Testis (tissue), 2 donors: Measurements from ENCODE around the gene SLAMF9.

Experiments
- POLR2A ChIP-seq: fragments of 450-650 bp; IDR thresholded peaks from one replicate; pipeline ENCODE4 v1.6.1; 2017; ENCODE audit warnings: antibody characterized with exemption, mild to moderate bottlenecking, moderate library complexity
- TF ChIP-seq, protein P1 (sequence below), 3 experiments: fragments of 450-650 bp in 2 of 3; fragments of 200-600 bp in 1 of 3; sonication (generic) in 1 of 3; IDR thresholded peaks; one replicate each; pipeline ENCODE4 v1.5.1; 2016 to 2019; ENCODE audit warnings: antibody characterized with exemption in 3 of 3, mild to moderate bottlenecking in 2 of 3, moderate library complexity in 1 of 3

DNA sequence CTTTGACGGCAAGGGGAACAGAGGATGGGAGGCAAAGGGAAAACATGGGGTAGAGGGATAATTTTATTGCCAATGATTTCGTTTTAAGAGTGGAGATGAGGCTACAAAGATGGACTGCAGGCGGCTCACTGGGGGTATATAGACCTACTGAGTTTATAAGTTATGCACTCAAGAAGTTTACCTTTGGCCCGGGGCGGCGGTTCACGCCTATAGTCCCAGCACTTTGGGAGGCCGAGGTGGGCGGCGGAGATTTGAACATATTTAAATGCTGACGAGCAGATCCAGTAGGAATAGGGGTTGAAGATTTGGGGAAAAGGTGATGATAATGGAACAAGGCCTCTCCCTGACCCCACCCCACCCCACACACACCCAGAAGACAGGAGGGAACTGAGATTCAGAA is 8.1 kb upstream of the SLAMF9 start:
- TF ChIP-seq, protein P1, sequence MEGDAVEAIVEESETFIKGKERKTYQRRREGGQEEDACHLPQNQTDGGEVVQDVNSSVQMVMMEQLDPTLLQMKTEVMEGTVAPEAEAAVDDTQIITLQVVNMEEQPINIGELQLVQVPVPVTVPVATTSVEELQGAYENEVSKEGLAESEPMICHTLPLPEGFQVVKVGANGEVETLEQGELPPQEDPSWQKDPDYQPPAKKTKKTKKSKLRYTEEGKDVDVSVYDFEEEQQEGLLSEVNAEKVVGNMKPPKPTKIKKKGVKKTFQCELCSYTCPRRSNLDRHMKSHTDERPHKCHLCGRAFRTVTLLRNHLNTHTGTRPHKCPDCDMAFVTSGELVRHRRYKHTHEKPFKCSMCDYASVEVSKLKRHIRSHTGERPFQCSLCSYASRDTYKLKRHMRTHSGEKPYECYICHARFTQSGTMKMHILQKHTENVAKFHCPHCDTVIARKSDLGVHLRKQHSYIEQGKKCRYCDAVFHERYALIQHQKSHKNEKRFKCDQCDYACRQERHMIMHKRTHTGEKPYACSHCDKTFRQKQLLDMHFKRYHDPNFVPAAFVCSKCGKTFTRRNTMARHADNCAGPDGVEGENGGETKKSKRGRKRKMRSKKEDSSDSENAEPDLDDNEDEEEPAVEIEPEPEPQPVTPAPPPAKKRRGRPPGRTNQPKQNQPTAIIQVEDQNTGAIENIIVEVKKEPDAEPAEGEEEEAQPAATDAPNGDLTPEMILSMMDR (IDR thresholded peaks at IDR 0.05), result no peak
- no peak for TF ChIP-seq POLR2A
